ENCODE data around the gene SPON1. TPM values are rescaled to one million over a fixed set of nuclear protein-coding genes. Genes with fewer than 3 reads are reported as not detected.

Gene SPON1
- total and polyA plus RNA-seq, 2 of the 8 experiments (the other 6 are each of a cell fraction or from before 2014, with no cell fraction given), result 1.5 to 5.4 TPM

GRCh38 chr11:13917904-13918303, 44.6 kb upstream of the SPON1 start:
- H3K36me3 ChIP-seq (ENCODE audit: control insufficient read depth in 2 of 4, insufficient read depth in 4 of 4, low read length in 3 of 4), result no peaks in the 10 kb centered on the region
- ChIA-PET POLR2A (ENCODE audit: partially characterized antibody) (interaction anchor here (1.0 kb wide), 1 partner anchor 16 kb away, joined by 3 read pairs; no protein-coding TSS in a partner anchor), CTCF (ENCODE audit: partially characterized antibody) (interaction anchor here (0.6 to 1.1 kb wide), 3 partner anchors 40 to 314 kb away, joined by 3 read pairs; no protein-coding TSS in a partner anchor)
- 0 out of 4 replicates have a peak overlapping the region, but pooled peaks of 1 of the 2 experiments have one; percentile 7 for H3K4me2 ChIP-seq (ENCODE audit: insufficient read depth in 1 of 2, low read depth in 2 of 2, low read length in 2 of 2)
- H3K23ac ChIP-seq (ENCODE audit: insufficient read length), result no peak overlapping the region
- no peak overlapping the region for H4K5ac ChIP-seq (ENCODE audit: insufficient read length, low read depth, low read length)
- no peaks in the 10 kb centered on the region; a peak in 1 of 4 replicates for H3K9me3 ChIP-seq (ENCODE audit: insufficient read depth in 2 of 2, low read depth in 1 of 2, low read length in 1 of 2)
- H2BK120ac ChIP-seq (replicated peaks; ENCODE audit: low read depth, low read length), result no peak overlapping the region
- H3K18ac ChIP-seq (ENCODE audit: extremely low read depth, low read length), result no peak overlapping the region
- H4K20me1 ChIP-seq (replicated peaks in 1 of 2; ENCODE audit: control insufficient read depth in 1 of 2, insufficient read depth in 2 of 2, low read length in 2 of 2), result no peaks in the 10 kb centered on the region
- no peaks in the 10 kb centered on the region for H3K79me2 ChIP-seq (ENCODE audit: control insufficient read depth in 1 of 2, insufficient read depth in 2 of 2, low read length in 2 of 2)
- H2AFZ ChIP-seq (ENCODE audit: low read length), result no peak overlapping the region
- no peak overlapping the region for H4K8ac ChIP-seq (ENCODE audit: extremely low read depth, insufficient read depth, low read length)
- no peaks in the 10 kb centered on the region for H3K79me1 ChIP-seq (ENCODE audit: low read depth, low read length)
- H3K23me2 ChIP-seq (ENCODE audit: low read depth, low read length), result 0 out of 2 replicates have a peak, but pooled peaks cover 3% of the 10 kb centered on the region
- no peak overlapping the region for H2BK5ac ChIP-seq (ENCODE audit: low read depth, low read length)
- H3K9ac ChIP-seq (replicated peaks in 1 of 4; ENCODE audit: extremely low read depth in 1 of 4, low read depth in 3 of 4, low read length in 3 of 4), result no peak overlapping the region
- no peak overlapping the region for H2BK15ac ChIP-seq (ENCODE audit: low read length)
- no peak overlapping the region for H2BK12ac ChIP-seq (ENCODE audit: low read depth, low read length)
- H3K27me3 ChIP-seq (replicated peaks in 1 of 4; ENCODE audit: control insufficient read depth in 3 of 4, extremely low read depth in 1 of 4, insufficient read depth in 3 of 4, low read length in 3 of 4), result peaks cover 0 to 1% (median 0%) of the 10 kb centered on the region in 4 experiments; a peak in 1 of 7 replicates
- FAIRE-seq (no peak), DNase-seq (ENCODE audit: low read depth in 1 of 2, low spot score in 2 of 2) (no peak)
- no peak overlapping the region for H2AK5ac ChIP-seq (ENCODE audit: low read depth, low read length)
- WGBS, 2 experiments (ENCODE audit: extremely low coverage in 1 of 2, insufficient coverage in 1 of 2, insufficient read length in 1 of 2, insufficient replicate concordance in 2 of 2, low coverage in 1 of 2, low lambda C conversion rate in 2 of 2, missing lambda C conversion rate in 1 of 2), result 93% methylated on average over 2 of the region's 2 CpGs; no CpG with 5 or more reads in 1 of the 2 experiments
- H3K14ac ChIP-seq (ENCODE audit: insufficient read length), result no peak overlapping the region
- no peak overlapping the region for H3K4ac ChIP-seq (replicated peaks; ENCODE audit: insufficient read length, low read depth, low read length)
- no peak overlapping the region for H3K56ac ChIP-seq (replicated peaks; ENCODE audit: insufficient read length, low read depth, low read length)
- H3K27ac ChIP-seq (ENCODE audit: low read depth, low read length), result no peak overlapping the region
- no peak overlapping the region for H2BK20ac ChIP-seq (ENCODE audit: low read length)
- no peak overlapping the region for H4K91ac ChIP-seq (replicated peaks; ENCODE audit: insufficient read length, low read length)
- no peak overlapping the region for H3K4me3 ChIP-seq (ENCODE audit: extremely low read depth in 1 of 4, insufficient read depth in 2 of 4, low read depth in 3 of 4, low read length in 4 of 4)
- peaks cover 0 to 3% (median 2%) of the 10 kb centered on the region in 4 experiments; a peak in 6 of 7 replicates for H3K4me1 ChIP-seq (replicated peaks in 1 of 4; ENCODE audit: control insufficient read depth in 3 of 4, insufficient read depth in 4 of 4, low read length in 3 of 4)
- TF ChIP-seq SIN3A (conservative IDR thresholded peaks at IDR 0.05 in 1 of 2, IDR thresholded peaks at IDR 0.05 in 1 of 2; ENCODE audit: low read depth in 1 of 2, low read length in 2 of 2) (no peak), CTCF (IDR thresholded peaks at IDR 0.05; ENCODE audit: control extremely low read depth in 1 of 3, insufficient read depth in 1 of 3, low read depth in 1 of 3, low read length in 3 of 3) (no peak), RAD21 (IDR thresholded peaks at IDR 0.05 in 1 of 2, conservative IDR thresholded peaks at IDR 0.05 in 1 of 2; ENCODE audit: low read depth in 2 of 2, low read length in 2 of 2) (no peak), TBP (IDR thresholded peaks at IDR 0.05; ENCODE audit: low read depth, low read length) (no peak), CBX8 (IDR thresholded peaks at IDR 0.05; ENCODE audit: borderline replicate concordance, low read depth, low read length) (no peak), GTF2F1 (IDR thresholded peaks at IDR 0.05; ENCODE audit: borderline replicate concordance, low read depth, low read length) (no peak), TEAD4 (IDR thresholded peaks at IDR 0.05; ENCODE audit: low read depth, low read length) (no peak), JUND (IDR thresholded peaks at IDR 0.05; ENCODE audit: low read length) (no peak), SAP30 (IDR thresholded peaks at IDR 0.05; ENCODE audit: insufficient read depth, insufficient replicate concordance, low read length) (no peak), CHD1 (IDR thresholded peaks at IDR 0.05; ENCODE audit: low read depth, low read length) (no peak)
